GM18505 (cell line): Measurements from ENCODE around the gene MROH2A.

Experiments
- ATAC-seq: cut with Tn5 transposase; IDR thresholded peaks from one replicate; pipeline ENCODE4 v1.9.1; 2021; ENCODE audit not compliant: unreplicated experiment
- POLR2A ChIP-seq: IDR thresholded peaks from 4 replicates; pipeline ENCODE4 v1.6.1; 2011; ENCODE audit warnings: borderline replicate concordance; ENCODE audit not compliant: insufficient read depth, insufficient read length; ENCODE audit errors: extremely low read depth

MROH2A gene

DNA sequence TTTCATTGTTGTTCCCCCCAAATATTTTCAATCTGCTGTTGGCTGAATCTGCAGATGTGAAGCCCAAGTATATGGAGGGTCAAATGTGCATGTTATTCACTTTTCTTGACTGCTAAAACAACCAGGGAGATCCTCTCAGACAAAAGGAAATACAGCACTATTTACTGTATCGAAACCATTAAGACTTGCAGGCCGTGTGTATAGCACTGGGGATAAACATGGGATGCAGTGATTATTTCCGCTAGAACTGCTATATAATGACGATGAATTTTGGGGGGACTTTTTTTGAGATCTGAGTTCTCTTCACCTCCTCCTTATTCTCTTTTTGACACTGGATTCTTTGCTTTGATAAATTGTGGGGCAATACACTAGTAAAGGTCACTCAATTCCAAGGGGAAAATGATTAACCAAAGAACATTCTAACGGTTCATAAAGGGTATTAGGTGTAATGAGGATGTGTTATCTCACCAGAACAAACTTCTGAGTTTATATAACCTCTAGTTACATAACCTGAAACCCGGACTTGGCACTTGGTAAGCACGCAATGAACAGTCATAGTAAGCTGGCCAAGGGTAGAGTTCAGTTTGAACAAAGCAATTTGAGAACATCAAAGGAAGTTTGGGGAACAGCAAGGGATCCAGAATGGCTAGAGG lies 21.6 kb upstream of the MROH2A start:
- no peak for ATAC-seq
- no peak for TF ChIP-seq POLR2A

DNA sequence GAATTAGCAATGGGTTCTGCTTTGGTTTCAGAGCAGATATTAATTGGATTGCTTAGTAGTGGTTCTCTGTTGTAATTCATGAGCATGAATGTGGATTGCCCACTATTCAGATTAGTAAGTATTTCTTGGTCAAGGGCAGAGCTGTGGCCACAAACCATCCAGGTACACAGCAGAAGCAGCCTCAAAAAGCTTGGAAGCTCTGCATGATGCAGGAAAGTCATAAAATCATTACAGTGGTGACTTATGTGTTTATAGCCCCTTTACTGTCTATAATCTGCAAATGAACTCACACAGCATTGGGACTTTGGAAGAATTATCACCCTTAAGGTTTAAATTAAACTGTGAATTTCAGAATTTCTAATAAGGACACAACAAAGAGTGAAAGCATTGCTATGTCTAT lies 20.0 kb upstream of the MROH2A start:
- no peak for ATAC-seq

GRCh38 chr2:233758849-233759248 lies 19.3 kb upstream of the MROH2A start:
- ATAC-seq = no peak
- no peak for TF ChIP-seq POLR2A

More for the DNA sequence above, 20.0 kb upstream of the MROH2A start:
- TF ChIP-seq POLR2A = no peak

DNA sequence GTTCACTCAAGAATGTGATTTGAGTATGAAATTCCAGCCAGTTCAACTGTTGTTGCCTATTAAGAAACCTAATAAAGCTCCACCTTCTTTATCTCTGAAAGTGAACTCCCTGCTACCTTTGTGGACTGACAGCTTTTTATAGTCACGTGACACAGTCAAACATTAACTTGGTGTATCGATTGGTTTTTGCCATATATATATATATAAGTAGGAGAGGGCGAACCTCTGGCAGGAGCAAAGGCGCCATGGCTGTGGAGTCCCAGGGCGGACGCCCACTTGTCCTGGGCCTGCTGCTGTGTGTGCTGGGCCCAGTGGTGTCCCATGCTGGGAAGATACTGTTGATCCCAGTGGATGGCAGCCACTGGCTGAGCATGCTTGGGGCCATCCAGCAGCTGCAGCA lies 18.1 kb upstream of the MROH2A start, which contains the start of gene UGT1A1:
UGT1A1 (plus strand) TSS at position 228 of the 400 bp plus-strand sequence; CDS start at position 246, 18 bp downstream.
- TF ChIP-seq POLR2A = no peak
- ATAC-seq = no peak

- ATAC-seq = no peak
- no peak for TF ChIP-seq POLR2A
These were observed 16.9 kb upstream of the MROH2A start for GRCh38 chr2:233761040-233761769.

DNA sequence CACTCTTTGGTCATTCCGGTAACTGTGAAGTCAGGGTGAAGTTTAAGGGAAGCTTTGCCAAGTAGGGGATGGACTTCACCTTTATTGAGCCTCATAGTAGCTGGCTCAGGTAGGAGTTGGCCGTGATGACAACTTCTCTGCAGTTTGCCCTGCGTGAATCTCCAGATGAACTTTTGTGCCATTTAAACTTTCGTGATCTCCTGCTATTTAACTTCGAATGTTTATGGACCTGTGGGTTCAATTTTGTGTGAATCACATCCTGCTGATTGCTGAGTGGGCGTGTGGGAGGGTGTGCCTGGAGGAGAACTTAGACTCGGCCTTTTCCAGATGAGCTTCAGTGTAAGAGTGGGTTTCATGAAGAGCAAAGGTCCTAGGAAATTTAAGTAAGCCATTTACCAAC lies 13.9 kb upstream of the MROH2A start:
- no peak for TF ChIP-seq POLR2A
- no peak for ATAC-seq

DNA sequence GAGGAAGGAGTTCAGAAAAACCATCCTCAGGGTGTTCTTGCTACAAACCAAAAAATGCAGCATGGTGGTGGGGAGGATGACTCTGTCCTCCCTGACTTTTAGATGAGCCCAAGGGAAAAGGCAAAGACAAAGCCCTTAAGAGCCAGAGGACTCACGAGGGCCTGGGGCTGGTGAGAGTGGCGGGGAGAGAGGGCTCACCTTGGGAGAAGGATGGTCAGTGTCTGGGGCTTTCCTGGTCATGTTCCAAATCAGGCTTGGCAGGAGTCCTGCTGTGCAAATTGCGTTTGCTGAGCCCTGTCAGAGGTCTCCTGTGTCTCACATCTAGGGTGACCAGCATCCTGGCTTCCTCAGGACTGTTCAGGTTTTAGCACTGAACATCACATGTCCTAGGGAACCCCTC lies 13.4 kb upstream of the MROH2A start:
- no peak for TF ChIP-seq POLR2A
- no peak for ATAC-seq

DNA sequence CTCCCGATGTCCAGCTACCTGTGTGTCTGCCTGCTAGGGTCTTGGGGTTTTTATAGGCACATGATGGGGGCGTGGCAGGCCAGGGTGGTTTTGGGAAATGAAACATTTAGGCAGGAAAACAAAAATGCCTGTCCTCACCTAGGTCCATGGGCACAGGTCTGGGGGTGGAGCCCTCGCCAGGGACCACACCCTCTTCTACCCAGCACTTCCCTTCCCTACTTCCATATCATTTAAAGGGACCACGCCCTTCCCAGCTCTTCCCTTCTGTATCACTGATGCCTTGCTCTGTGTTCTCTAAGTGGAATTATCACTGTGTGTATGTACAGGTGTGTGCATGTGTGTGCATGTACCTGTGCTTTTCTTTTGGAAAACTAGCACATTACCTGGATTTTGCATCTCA lies 11.7 kb upstream of the MROH2A start:
- no peak for ATAC-seq
- no peak for TF ChIP-seq POLR2A

DNA sequence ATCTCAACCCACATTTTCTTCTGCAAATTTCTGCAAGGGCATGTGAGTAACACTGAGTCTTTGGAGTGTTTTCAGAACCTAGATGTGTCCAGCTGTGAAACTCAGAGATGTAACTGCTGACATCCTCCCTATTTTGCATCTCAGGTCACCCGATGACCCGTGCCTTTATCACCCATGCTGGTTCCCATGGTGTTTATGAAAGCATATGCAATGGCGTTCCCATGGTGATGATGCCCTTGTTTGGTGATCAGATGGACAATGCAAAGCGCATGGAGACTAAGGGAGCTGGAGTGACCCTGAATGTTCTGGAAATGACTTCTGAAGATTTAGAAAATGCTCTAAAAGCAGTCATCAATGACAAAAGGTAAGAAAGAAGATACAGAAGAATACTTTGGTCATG lies 10.1 kb upstream of the MROH2A start:
- ATAC-seq = no peak

DNA sequence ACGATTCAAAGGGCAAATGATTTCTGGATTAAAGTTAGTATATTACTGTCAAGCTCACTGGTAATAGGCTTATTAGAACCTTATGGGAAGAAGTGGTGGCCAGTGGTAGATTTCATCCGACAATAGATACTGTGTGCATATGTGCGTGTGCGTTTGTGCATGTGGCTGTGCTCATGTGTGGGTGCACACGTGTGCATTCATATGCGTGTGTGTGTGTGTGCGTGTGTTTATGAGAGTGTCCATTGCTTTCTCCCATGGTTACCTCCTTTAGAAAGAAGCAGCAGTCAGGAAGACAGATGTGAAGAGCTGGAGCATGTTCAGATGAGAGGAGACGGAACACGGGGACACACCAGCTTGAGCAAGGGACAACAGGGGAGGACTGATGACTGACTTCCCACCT lies 8.9 kb upstream of the MROH2A start:
- no peak for ATAC-seq
- TF ChIP-seq POLR2A = no peak

More for the DNA sequence above, 10.1 kb upstream of the MROH2A start:
- no peak for TF ChIP-seq POLR2A

DNA sequence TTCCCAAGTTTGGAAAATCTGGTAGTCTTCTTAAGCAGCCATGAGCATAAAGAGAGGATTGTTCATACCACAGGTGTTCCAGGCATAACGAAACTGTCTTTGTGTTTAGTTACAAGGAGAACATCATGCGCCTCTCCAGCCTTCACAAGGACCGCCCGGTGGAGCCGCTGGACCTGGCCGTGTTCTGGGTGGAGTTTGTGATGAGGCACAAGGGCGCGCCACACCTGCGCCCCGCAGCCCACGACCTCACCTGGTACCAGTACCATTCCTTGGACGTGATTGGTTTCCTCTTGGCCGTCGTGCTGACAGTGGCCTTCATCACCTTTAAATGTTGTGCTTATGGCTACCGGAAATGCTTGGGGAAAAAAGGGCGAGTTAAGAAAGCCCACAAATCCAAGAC lies 6.0 kb upstream of the MROH2A start:
- no peak for TF ChIP-seq POLR2A
- no peak for ATAC-seq

GRCh38 chr2:233772583-233772982 lies 5.5 kb upstream of the MROH2A start:
- no peak for ATAC-seq
- TF ChIP-seq POLR2A = no peak

DNA sequence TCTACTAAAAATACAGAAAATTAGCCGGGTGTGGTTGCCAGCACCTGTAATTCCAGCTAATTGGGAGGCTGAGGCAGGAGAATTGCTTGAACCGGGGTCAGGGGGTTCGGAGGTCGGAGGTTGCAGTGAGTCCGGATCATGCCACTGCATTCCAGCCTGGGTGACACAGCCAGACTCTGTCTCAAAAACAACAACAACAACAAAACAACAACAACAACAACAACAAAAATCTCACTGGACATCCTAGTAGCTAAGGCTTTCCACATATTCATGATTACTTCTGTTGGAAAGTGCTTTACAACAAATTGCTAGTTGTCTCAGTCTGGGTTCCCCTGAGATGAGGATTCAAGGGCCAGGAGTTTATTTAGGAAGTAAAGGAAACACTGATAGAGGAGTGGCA lies 4.3 kb upstream of the MROH2A start:
- ATAC-seq = no peak
- TF ChIP-seq POLR2A = no peak

- no peak for TF ChIP-seq POLR2A
- ATAC-seq = no peak
These were observed 2.7 kb upstream of the MROH2A start for GRCh38 chr2:233775414-233775813.

GRCh38 chr2:233779722-233780121 lies 1.6 kb downstream of the MROH2A start:
- TF ChIP-seq POLR2A = no peak
- no peak for ATAC-seq

- no peak for ATAC-seq
- TF ChIP-seq POLR2A = no peak
These were observed 2.6 kb downstream of the MROH2A start for GRCh38 chr2:233780771-233781170.
